Measurements from ENCODE around the gene ODAD4. TPM values are rescaled to one million over a fixed set of nuclear protein-coding genes. Genes with fewer than 3 reads are reported as not detected.

Gene ODAD4
- total and polyA plus RNA-seq, 8 donors, result 0.20 to 4.1 (median 0.72) TPM

- DNase-seq, result no peak
- no peak for TF ChIP-seq CTCF (IDR thresholded peaks at IDR 0.05)
- peaks cover 7 to 60% (median 36%) of the 10 kb centered on the region in 3 donors for H3K36me3 ChIP-seq
- H3K4me3 ChIP-seq, result no peak overlapping the region
- intact Hi-C loops (cut with DNase I), result no loop called here
- WGBS, 2 donors, result 93% methylated on average over 2 of the region's 2 CpGs
- no peaks in the 10 kb centered on the region for H3K27me3 ChIP-seq
- no peak overlapping the region for H3K27ac ChIP-seq
- no peak for FAIRE-seq
- H3K4me1 ChIP-seq, result no peaks in the 10 kb centered on the region
- no peaks in the 10 kb centered on the region for H3K9me3 ChIP-seq
- no peak for ATAC-seq
Measured at GRCh38 chr17:41996855-41997164, 66.4 kb downstream of the ODAD4 start.

GRCh38 chr17:41998497-41998896 lies 68.1 kb downstream of the ODAD4 start:
- no peak overlapping the region for H3K4me3 ChIP-seq
- H3K4me1 ChIP-seq, result peaks cover 0 to 6% (median 0%) of the 10 kb centered on the region in 3 donors
- TF ChIP-seq CTCF (IDR thresholded peaks at IDR 0.05), result no peak
- intact Hi-C loops (cut with DNase I), result no loop called here
- peaks cover 7 to 50% (median 27%) of the 10 kb centered on the region in 3 donors for H3K36me3 ChIP-seq
- ATAC-seq (no peak), FAIRE-seq (no peak), DNase-seq (no peak)
- no peaks in the 10 kb centered on the region for H3K9me3 ChIP-seq
- WGBS, 2 donors, result 30 to 32% methylated on average over 2 of the region's 2 CpGs
- H3K27me3 ChIP-seq, result no peaks in the 10 kb centered on the region
- no peak overlapping the region for H3K27ac ChIP-seq

- Histone ChIP-seq H3K9me3 (no peaks in the 10 kb centered on the region), H3K27ac (no peak overlapping the region), H3K27me3 (no peaks in the 10 kb centered on the region), H3K4me3 (no peak overlapping the region), H3K4me1 (peaks cover 0 to 11% (median 0%) of the 10 kb centered on the region in 3 donors), H3K36me3 (peaks cover 7 to 34% (median 22%) of the 10 kb centered on the region in 3 donors)
- FAIRE-seq (no peak), ATAC-seq (peak in 3 of 4 donors; percentile 28 to 57 (median 32)), DNase-seq (no peak)
- WGBS, 2 donors, result 85 to 88% methylated on average over 3 of the region's 3 CpGs
- TF ChIP-seq CTCF (IDR thresholded peaks at IDR 0.05), result no peak
- intact Hi-C loops (cut with DNase I), result no loop called here
Measured at GRCh38 chr17:42000413-42001133, 70.2 kb downstream of the ODAD4 start.

- Histone ChIP-seq H3K4me3 (no peak overlapping the region), H3K27ac (no peak overlapping the region), H3K4me1 (peaks cover 0 to 11% (median 0%) of the 10 kb centered on the region in 3 donors), H3K9me3 (no peaks in the 10 kb centered on the region), H3K36me3 (peaks cover 7 to 22% (median 12%) of the 10 kb centered on the region in 3 donors), H3K27me3 (no peaks in the 10 kb centered on the region)
- TF ChIP-seq CTCF (IDR thresholded peaks at IDR 0.05), result no peak
- FAIRE-seq, result no peak
- WGBS, 2 donors, result 84 to 95% methylated on average over 2 of the region's 2 CpGs
- intact Hi-C loops (cut with DNase I), result no loop called here
- DNase-seq, result no peak
- ATAC-seq, result no peak
Measured at GRCh38 chr17:42001729-42002128, 71.3 kb downstream of the ODAD4 start.

- WGBS, 2 donors, result 85 to 91% methylated on average over 7 of the region's 7 CpGs
- intact Hi-C loops (cut with DNase I), result no loop called here
- no peak for TF ChIP-seq CTCF (IDR thresholded peaks at IDR 0.05)
- no peak for DNase-seq
- no peak for FAIRE-seq
- H3K4me3 ChIP-seq, result no peak overlapping the region
- H3K27me3 ChIP-seq, result no peaks in the 10 kb centered on the region
- H3K27ac ChIP-seq, result no peak overlapping the region
- no peak for ATAC-seq
- H3K36me3 ChIP-seq, result peaks cover 7 to 17% (median 8%) of the 10 kb centered on the region in 3 donors
- H3K9me3 ChIP-seq, result no peaks in the 10 kb centered on the region
- peaks cover 0 to 11% (median 0%) of the 10 kb centered on the region in 3 donors for H3K4me1 ChIP-seq
Measured at GRCh38 chr17:42002175-42002791, 71.9 kb downstream of the ODAD4 start.
